Stimulated activated CD4-positive, alpha-beta T cell treated with anti-CD3 and anti-CD28 coated beads, Interleukin-4, amount 100 ng/mL, for 1 hour (primary cell): ENCODE data around the gene GLIS1.

Experiments used
- DNase-seq: peaks from one replicate; pipeline ENCODE4 v3.0.0-alpha.2; 2020

The GLIS1 gene

DNA sequence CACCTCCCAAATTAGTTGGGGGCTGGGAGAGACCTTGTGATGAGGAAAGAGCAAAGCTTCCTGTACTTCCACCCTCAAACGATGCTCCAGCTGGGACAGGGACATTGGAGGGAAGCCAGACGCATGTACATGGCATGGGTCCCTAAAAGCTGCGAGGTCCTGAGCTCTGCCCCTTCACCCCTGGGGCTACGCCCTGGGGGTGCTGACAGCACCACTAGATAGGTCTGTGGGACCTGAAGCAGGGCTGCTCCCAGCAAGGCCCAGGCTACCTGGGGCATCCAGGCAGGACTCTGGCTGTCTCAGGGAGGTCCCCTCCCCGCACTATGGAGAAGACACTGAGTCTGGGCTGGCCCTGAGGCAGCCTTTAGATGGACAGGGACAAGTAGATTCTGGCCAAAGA lies 196.4 kb downstream of the GLIS1 start:
- no peak for DNase-seq

DNA sequence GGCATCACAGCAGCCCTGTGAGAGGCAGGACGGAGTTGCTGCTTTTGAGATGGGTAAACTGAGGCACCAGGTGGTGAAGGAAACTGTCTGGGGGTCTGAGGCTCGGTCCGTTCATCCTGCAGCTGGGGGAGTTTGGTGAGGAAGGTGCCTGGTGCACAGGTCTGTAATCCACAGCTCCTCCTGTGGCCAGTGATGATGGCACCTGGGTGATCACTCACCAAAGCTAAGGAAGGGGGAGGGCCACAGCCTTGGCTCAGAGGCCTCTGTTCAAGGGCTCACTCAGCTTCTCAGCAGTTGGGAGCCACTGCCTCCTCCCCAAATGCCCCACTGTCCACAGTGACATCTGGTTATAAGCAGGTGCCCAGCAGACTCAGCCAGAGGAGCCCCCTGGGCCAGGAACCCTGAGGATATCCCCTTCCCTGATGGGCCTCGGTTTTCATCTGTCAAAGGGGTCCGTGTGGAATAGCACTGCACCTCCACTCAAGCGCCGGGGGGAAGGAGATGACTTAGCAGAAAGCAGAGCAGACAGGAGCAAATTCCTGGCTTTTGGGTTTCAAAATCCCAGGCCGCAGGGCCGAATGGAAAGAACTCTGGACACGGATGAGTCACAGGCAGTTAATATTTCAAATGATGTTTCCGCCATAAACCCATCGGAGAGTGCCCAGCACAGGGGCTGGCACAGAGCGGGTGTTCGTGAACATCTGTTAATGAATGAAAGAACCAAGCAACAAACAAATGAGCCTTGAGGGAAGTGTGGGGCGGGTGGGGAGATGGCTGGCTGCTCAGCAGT lies 197.0 kb downstream of the GLIS1 start:
- no peak for DNase-seq

DNA sequence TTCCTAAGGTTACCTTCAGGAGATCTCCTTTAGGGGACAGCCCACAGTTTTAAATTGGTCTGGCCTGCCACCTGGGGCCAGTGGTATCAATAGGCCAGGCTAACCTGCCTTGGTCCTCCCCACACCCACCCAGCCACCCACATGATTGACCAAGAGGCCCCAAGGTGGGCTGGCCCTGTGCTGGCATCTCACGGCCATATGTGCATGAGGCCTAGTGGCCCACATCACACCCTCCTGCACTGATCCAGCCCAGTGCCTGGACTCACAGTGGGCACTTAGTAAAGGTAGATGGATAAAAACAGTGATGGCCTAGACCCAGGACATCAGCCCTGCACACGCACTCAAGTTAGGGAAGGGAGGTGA lies 197.7 kb downstream of the GLIS1 start:
- no peak for DNase-seq

DNA sequence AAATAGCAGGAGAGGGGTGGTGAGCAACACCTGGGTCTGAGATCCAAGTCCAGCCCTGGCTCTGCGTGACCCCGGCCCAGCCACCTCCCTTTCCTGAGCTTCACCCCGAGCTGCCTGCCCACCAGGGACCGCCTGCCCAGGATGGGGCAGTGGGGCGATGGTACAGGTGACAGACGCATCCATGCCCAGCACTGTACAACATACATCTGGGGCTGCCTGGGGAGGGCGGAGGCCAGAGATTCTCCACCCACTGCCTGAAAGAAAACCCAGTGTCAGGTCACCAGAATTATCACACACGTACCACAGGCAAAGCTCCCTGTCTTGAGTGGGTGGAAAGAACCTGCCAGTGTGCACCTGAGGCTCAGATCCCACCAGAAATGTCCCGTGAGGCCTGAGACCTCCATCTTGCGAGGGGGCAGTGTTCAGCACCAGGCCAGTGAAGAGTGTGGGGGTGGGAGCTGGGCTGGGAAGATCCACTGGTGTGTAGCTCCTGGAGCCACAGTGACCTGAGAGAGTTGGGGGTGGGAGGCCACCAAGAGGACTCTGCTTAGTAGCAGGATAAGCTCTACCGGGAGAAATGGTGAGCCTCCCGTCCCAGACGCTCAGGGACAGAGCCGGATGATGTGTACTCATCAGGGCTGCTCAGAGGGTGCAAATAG lies 198.2 kb downstream of the GLIS1 start:
- no peak for DNase-seq

DNA sequence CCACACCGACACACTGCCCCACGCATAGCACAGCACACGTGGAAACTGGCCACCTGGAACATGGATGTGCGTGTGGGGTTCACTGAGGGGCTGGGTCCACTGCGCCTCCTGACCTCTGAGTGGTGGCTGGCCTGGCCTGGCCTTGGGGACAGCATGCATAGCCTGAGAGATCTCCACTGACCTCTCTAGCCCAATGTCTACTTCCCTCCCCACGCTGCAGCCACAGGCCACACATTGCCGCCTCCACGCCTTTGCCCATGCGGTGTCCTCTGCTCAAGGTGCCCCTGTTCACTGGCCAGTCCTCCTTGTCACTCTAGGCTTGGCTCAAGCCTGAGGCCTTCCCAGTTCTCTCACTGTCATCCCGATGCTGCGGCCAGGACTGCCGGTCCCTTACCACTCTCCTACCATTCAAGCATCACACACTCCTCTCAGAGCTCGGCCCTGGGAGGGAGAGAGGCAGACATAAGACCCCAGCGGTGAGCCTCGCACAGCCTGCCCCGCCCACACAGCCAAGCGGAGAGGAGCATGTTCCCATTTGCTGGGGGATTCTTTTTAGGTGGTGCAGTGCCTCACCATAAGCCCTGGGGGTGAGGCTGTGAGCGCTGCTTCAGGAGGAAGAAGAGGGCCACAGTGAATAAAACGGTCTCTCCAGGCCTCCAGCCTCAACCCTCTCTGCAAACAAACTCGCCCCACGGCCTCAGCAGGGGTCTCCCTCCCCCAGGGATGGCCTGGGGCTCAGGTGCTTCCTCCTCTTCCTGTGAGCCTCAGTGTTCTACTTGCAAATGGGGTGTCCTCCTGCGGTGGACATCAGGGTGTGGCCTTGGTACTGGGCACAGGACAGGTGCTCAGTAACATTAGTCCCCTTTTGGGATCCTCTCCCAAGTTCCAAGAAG lies 199.0 kb downstream of the GLIS1 start:
- no peak for DNase-seq

DNA sequence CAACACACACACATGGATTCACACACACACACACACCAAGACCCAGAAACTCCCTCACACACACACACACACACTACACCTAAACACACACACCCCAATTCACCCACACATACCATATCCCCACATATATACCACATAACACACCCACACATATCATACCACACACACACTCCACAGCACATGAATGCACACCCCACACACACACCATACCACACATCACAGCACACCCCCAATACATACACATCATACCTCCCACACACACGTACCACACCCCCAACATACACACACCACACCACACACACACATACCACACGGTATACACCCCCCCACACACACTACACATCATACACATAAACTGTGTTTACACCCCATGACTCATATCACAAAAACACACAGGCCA lies 199.7 kb downstream of the GLIS1 start:
- no peak for DNase-seq

DNA sequence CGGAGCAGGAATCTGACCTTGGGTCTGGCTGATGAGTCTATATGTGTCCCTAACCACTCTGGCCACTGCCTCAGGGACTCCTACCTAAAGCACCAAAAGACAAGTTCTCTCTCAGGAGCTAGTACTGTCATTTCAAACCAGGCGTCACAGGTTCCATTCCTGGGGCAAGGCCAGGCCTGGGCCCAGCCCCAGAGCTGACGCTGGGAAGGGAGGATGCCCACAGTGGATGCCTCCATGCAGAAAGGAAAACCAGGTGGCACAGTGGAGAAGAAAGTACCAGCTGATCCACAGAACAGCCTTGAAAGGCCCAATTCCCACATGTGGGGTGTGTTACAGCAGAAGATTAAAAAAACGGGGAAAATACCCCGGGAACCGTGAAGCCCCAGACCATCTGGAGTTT lies 202.4 kb downstream of the GLIS1 start:
- no peak for DNase-seq

DNA sequence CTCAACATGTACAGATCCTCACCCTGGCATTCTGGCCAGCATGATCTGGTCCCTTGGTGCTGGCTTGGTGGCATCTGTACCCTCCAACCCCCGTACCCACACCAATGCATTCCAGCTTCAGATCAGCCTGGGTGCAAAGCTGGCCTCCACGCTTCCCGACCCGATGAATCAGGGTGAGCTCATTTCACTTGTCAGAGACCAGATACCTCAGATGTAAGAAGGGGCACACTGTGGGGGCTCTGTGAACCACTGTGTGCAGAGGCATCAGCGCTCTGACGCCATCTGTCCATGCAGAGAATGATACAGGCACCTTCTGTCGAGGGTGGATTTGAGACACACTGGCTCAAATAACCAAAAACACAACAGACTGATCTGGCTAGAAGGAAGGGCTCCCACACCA lies 203.1 kb downstream of the GLIS1 start:
- no peak for DNase-seq

DNA sequence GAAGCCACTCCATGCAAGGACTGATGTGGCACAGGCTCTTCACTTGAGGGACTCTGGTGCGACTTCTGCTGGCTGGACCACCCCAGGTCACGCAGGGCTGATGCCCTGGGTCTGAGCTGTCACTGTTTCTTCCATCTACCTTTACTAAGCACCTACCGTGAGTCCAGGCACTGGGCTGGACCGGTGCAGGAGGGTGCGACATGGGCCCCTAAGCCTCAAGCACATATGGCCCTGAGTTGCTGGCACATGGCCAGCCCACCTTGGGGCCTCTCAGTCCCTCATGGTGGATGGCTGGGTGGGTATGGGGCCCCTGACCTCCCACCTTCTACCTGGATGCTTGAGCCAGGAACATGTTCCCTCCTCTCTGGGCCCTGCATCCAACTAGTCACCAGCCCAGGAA lies 203.7 kb downstream of the GLIS1 start:
- no peak for DNase-seq

DNA sequence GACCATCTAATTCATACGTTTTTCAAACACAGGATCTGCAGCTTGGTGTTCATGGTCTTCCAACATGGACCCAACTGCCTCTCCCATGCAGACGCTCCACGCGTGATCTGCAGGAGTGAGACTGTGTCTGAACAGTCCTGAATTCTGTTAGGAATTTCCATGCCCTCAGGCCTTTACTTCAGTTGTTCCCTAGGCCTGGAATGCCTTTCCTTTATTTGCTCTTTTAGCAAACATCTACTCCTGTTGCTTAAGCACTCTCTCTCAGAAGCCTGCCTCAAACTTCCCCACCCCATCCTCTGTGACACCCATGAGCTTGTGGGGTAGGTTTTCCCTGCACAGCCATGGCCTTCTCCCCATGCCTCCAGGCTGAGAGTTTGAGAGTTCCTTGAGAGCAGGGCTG lies 206.1 kb downstream of the GLIS1 start:
- no peak for DNase-seq

DNA sequence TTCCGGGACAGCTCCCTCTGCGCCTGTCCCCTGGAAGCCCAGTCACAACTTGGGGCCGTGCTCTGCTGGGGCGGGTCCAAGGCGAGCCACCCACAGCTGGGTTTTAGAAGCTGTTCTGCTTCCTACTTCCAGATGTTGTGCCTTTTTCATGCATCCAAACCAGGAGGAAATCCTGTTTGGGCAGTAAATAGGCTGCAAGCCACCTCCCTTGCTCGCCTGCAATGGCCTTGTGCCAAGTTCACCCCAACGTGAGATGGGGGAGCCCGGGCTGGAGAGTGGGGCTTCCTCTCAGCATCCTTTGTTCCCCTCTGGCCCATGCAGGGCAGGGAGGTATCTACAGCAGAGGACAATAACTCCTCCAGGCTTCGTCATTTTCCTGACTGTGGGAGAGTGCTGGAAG lies 206.6 kb downstream of the GLIS1 start:
- no peak for DNase-seq

DNA sequence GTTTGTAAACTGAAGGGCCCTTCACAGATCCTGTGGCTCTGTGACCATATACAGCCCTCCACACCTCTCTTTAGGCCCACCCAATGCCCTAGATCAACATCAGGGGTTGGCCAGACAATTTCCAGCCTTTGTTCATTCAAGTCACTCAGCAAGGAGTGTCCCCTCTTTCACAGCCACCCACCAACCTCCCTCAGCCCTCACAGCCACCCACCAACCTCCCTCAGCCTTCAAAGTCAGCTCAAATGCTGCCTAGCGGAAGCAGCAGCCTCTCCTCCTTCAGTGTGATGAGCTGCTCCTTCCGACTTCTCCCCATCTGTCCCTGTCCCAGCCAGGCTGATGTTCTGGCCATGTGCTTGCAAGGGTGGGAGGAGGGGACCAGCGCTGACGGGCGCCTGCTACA lies 208.4 kb downstream of the GLIS1 start:
- DNase-seq, result no peak

DNA sequence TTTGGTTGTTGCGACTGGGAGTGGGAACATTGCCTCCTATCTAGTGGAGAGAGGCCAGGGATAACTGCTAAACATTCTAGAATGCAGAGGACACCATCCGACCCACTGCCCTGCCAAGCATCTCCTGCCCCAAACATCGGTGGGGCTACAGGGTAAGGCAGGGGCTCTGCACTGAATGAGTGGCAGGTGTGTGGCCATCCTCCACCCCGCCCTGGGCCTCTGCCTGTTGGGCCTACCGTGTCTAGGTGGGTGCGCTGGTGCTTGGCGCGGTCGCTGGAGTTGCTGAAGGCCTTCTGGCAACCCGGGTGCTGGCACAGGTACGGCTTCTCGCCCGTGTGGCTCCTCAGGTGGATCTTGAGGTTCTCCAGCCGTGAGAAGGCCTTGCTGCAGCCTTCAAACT lies 209.4 kb downstream of the GLIS1 start:
- no peak for DNase-seq

DNA sequence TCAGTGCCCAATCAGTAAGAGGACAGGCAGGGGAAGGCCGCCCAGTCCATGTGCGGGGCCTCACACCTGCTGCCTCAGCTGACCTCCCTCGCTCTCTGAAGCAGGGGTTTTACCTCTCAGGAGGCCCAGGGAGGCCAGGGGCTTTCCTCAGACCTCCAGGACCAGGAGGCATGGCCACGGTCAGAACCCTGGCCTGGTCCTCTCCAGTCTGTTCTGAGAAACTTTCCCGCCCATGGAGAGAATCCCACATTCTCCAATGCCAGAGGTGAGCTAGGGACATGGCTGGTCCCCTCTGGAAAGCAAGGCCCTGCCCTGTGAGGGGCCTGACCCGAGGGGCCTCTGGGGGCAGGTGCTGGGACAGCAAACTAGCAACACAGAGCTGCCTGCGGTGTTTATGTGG lies 211.6 kb downstream of the GLIS1 start:
- DNase-seq, result no peak

DNA sequence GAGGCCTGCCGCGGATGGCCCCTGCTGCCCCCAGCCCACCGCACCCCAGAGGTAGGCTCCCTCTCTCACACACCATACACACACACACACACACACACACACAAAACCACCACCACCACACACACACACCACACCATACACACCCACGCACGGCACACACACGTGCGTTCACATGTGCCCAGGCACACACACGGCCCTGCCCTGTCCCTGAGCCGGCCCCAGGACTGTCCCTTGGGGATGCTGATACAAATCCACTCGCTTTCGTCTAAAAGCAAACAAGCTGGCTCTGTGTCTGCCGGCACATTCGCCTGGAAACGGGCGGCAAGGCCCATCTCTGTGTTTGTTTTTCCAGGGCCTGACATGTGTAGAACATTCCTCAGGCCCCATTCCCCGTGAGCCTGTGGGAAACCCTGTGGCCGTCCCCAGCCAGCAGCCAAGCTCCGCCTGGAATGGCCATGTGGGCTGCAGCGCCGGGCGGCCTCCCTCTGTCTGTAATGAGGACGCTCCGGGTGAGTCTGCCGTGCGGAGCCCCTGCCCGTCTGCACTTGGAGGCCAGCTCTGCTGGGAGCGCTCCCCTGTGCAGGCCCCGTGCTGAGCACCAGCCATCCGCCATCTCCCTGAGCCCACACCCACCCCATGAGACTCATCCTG lies 212.4 kb downstream of the GLIS1 start:
- DNase-seq, result no peak

DNA sequence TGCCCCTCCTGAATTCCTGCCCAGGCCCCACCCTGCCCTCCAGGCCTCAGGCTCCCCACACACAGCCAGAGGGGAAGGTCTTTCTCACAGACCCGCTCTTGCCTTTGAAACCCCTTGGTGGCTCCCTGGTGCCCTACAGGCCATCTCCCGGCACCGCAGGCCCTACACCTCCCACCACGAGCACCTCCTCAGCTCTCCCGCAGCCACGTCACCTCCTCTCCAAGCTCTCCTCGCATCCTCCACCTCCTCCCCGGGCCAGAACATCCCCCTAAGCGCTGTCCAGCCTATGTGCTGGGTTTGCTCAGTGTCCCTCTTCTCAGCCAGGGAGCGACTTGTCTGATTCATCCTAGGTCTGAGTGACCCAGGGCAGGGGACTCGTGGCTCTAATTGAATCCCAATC lies 213.4 kb downstream of the GLIS1 start:
- DNase-seq, result no peak

DNA sequence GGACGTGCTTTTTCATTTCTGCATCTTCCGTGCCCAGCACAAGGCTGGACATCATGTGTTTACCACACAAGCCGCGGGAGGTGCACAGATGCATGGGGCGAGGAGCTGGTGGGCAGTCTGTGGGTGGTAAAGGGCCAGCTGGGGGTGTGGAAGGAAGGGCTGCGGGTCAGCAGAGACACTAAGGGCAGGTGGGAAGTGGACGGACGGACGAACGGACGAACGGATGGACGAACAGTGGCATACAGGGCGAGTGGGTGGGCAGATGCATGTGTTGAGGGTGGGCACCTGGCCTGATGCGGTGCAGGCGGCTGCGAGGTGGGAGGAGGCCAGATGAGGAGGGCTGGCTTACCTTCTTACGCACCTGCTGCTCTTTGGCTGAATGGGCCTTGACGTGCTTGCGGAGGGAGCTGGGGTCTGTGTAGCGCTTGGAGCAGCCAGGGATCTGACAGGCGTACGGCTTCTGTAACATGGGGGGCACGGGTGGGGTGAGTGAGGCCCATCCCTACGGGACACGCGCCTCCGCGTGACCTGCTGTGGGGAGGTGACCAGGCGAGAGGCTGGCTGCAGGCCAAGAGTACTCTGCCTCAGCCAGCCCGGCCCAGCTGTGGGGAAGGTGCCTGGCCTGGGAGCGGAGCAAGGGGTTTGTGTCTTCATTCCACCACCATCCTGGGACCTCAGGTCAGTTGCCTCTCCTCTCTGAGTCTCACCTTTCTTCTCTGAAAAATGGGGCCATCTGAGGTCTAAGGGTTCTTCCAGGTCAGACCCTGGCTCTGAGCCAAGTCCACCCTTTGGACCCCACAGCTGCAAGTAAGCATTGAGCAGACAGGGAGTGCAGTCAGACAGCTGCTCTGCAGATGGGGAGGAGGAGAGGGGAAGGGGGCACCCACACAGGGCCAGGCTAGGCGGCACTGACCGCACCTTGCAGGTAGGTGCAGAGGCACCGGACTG lies 214.3 kb downstream of the GLIS1 start:
- DNase-seq, result no peak

DNA sequence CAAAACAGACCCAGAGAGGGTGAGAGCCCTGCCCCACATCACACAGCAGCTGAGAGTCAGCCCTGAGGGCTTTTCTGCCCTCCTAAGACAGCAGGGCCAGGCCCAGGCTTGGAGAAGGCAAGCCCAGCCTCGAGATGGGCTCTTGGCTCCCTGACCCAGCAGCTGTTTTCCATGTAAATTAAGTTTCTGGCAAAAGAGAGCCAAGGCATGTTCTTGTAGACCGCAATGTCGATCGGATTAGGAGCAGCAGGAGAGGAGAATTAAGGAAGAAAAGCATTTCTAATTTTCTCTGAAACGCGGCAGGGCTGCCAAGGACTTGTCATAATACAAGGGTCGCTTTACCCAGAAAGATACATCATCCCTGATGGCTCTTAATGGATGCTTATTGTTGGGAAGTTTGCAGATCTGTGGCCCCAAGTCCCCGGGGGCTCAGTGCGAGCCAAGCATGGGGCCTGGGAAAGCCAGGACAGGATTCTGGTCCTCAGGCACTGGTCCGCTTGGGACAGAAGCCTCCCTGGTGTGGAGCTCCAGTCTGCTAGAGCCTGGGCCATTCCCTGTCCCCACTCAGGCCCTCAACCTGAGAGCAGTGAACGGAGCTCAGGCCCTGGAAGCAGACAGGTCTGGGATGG lies 216.9 kb downstream of the GLIS1 start:
- DNase-seq, result no peak

DNA sequence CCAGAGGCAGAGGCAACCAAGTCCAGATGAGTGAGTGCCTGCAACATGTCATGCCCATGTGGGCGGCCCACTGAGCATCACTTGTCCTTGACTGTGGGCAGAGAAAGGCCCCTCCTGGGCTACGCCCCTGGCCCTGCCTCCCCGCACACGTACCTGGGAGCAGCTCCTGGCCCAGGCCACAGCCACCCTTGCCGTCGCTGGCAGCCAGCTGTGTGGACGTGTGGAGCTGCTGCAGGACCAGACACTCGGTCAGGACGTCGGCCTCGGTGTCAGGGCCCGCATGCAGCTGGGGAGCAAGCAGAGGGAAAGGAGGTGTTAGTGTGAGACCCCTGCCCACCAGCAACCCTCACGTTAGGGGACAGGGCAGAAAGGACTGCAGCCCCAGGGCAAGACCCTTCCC lies 218.5 kb downstream of the GLIS1 start:
- no peak for DNase-seq

DNA sequence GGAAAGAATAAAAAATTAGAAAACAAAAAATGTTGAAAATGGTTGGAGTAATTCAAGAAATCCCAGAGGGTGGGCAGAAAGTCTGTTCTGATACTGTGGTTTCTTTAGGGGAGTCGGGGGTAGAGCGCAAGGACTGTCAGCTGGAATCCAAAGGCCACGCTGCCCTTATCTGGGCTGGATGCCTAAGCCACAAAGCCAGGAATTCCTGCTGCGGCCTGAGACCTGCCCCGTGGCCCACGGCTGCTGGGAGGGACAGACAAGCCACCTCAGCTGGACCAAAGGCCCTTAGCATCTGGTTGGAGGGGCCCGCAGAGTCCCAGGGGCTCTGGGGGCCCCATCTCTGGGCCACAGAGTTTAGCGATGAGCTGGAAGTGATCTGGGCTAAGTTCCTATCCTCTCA lies 219.5 kb downstream of the GLIS1 start:
- DNase-seq, result no peak

DNA sequence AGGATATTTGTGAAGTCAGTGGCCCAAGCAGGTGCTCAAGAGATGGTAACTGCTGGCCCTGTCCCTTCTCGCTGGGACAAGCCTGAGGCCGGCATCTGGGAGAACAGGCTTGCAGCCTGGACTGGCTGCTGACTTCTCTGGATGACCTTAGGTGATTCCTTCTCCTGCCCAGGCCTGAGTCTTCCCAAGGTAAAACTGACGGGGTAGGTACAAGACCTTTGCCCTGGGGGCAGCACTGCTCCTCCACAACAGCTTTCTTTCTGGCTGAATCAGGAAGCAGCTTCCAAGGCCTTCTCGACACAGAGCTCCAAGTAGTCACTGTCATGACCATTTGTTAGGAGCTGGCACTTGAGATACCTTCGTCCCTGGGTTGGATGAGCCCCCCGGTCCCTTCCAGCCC lies 220.2 kb downstream of the GLIS1 start:
- no peak for DNase-seq
